ENCODE measurements around the gene SLC25A6.

- TF ChIP-seq REST (IDR thresholded peaks at IDR 0.05; ENCODE audit: borderline replicate concordance) (no peak), REST (CRISPR knock-in tag; IDR thresholded peaks at IDR 0.05; ENCODE audit: low read depth) (no peak), KDM4B (IDR thresholded peaks at IDR 0.05; ENCODE audit: borderline replicate concordance in 2 of 2, low read depth in 1 of 2) (no peak), TAF1 (IDR thresholded peaks at IDR 0.05; ENCODE audit: control insufficient read depth, extremely low read depth, insufficient read depth, low read length, severe bottlenecking) (no peak), HNRNPK (IDR thresholded peaks at IDR 0.05; ENCODE audit: low read depth, low read length, poor library complexity, severe bottlenecking) (no peak), CTCF (IDR thresholded peaks at IDR 0.05 in 2 of 3, conservative IDR thresholded peaks at IDR 0.05 in 1 of 3; ENCODE audit: insufficient read depth in 2 of 3, low read depth in 1 of 3, low read length in 3 of 3) (no peak)
Observed at GRCh38 chrX:1422135-1422465, 30.2 kb upstream of the SLC25A6 start.

Data from K562 (cell line).